Endothelial cell of umbilical vein (primary cell): Measurements from ENCODE around the gene UBC. TPM values are rescaled to one million over a fixed set of nuclear protein-coding genes. Genes with fewer than 3 reads are reported as not detected.

Experiments used
- BruUV-seq: library from RNA; stranded (reverse); fragments of 400-500 nt; replicated peaks from 2 replicates; lab custom pipeline; 2021; lab: Mats Ljungman, UMichigan
- CTCF ChIA-PET: fragments of 300-600, 350-600 bp; sonication (Branson Sonifier 250); formaldehyde crosslinking; loops from one replicate; lab custom pipeline; 2021; ENCODE audit warnings: antibody characterized with exemption, inconsistent platforms; lab: Charles Lee
- POLR2A ChIA-PET: fragments of 300-600, 350-600 bp; sonication (Branson Sonifier 250); formaldehyde crosslinking; loops from one replicate; lab custom pipeline; 2021; ENCODE audit warnings: antibody characterized with exemption, inconsistent platforms; lab: Charles Lee
- DNase-seq: peaks from one replicate; pipeline ENCODE4 v3.0.0-alpha.2; 2011; ENCODE audit warnings: low read depth, low spot score
- FAIRE-seq: peaks from 2 replicates; lab custom pipeline; 2011; peaks lifted over from hg19 to GRCh38; lab: Jason Lieb, UNC
- H2AFZ ChIP-seq: 2 replicates; pipeline ENCODE4 v1.6.0; 2012; ENCODE audit warnings: low read depth, low read length, control low read depth, inconsistent platforms
- H3K27ac ChIP-seq: 2 replicates; pipeline ENCODE4 v1.5.1; 2011; ENCODE audit warnings: low read depth, mild to moderate bottlenecking, control low read depth, low read length, moderate library complexity; ENCODE audit not compliant: insufficient read depth
- H3K27me3 ChIP-seq, 2 experiments: 2 replicates each; pipeline versions ENCODE4 v1.6.0 to v1.6.1; 2011; ENCODE audit warnings: low read length in 2 of 2, mixed read lengths in 1 of 2; ENCODE audit not compliant: control insufficient read depth in 2 of 2, insufficient read depth in 2 of 2
- H3K36me3 ChIP-seq, 2 experiments: 2 replicates in 1 of 2; 3 replicates in 1 of 2; pipeline ENCODE4 v1.5.1; 2011; ENCODE audit warnings: low read length in 2 of 2, mild to moderate bottlenecking in 1 of 2, moderate library complexity in 1 of 2; ENCODE audit not compliant: control insufficient read depth in 2 of 2, insufficient read depth in 2 of 2; ENCODE audit errors: extremely low read depth in 1 of 2
- H3K4me1 ChIP-seq: 3 replicates; pipeline ENCODE4 v1.5.1; 2011; ENCODE audit warnings: mild to moderate bottlenecking, low read length; ENCODE audit not compliant: control insufficient read depth, insufficient read depth; ENCODE audit errors: extremely low read depth
- H3K4me2 ChIP-seq: 2 replicates; pipeline ENCODE4 v1.6.1; 2011; ENCODE audit warnings: low read length, control low read depth, mixed read lengths; ENCODE audit not compliant: insufficient read depth
- H3K4me3 ChIP-seq, 3 experiments: fragments of 200-600 bp in 1 of 3; sonication (generic), shearing (Covaris generic) in 1 of 3; replicated peaks in 1 of 3; 2 replicates each; pipeline ENCODE4 v1.5.1; 2011 to 2016; ENCODE audit warnings: control low read depth in 3 of 3, low read length in 3 of 3, mild to moderate bottlenecking in 2 of 3, inconsistent platforms in 1 of 3, low read depth in 1 of 3, moderate library complexity in 1 of 3; ENCODE audit not compliant: insufficient read depth in 1 of 3
- H3K79me2 ChIP-seq: 2 replicates; pipeline ENCODE4 v1.6.0; 2012; ENCODE audit warnings: low read length, inconsistent platforms; ENCODE audit not compliant: control insufficient read depth, insufficient read depth
- H3K9ac ChIP-seq: replicated peaks from 2 replicates; pipeline ENCODE3; 2011; ENCODE audit warnings: low read length, control low read depth; ENCODE audit not compliant: insufficient read depth; ENCODE audit errors: extremely low read depth
- H3K9me1 ChIP-seq: replicated peaks from 3 replicates; pipeline ENCODE4 v1.6.0; 2011; ENCODE audit warnings: mild to moderate bottlenecking, low read length; ENCODE audit not compliant: control insufficient read depth, insufficient read depth; ENCODE audit errors: extremely low read depth
- H3K9me3 ChIP-seq: replicated peaks from 2 replicates; pipeline ENCODE4 v1.5.1; 2012; ENCODE audit warnings: low read length, inconsistent platforms; ENCODE audit not compliant: control insufficient read depth, insufficient read depth
- H4K20me1 ChIP-seq: replicated peaks from 2 replicates; pipeline ENCODE3; 2011; ENCODE audit warnings: mild to moderate bottlenecking, low read length; ENCODE audit not compliant: control insufficient read depth, insufficient read depth; ENCODE audit errors: extremely low read depth
- EZH2 ChIP-seq: IDR thresholded peaks from 2 replicates; pipeline ENCODE4 v1.6.1; 2012; ENCODE audit warnings: borderline replicate concordance, low read depth, mild to moderate bottlenecking, moderate library complexity, low read length, inconsistent platforms; ENCODE audit not compliant: severe bottlenecking
- FOS ChIP-seq: IDR thresholded peaks from 2 replicates; pipeline ENCODE4 v1.6.1; 2011; ENCODE audit warnings: mild to moderate bottlenecking, low read length, moderate library complexity, borderline replicate concordance; ENCODE audit not compliant: insufficient read depth
- GATA2 ChIP-seq: IDR thresholded peaks from 2 replicates; pipeline ENCODE4 v1.7.0; 2011; ENCODE audit warnings: low read depth, mild to moderate bottlenecking, moderate library complexity, mixed read lengths, low read length; ENCODE audit not compliant: insufficient read length, insufficient read depth
- JUN ChIP-seq: IDR thresholded peaks from 2 replicates; pipeline ENCODE4 v1.6.1; 2011; ENCODE audit warnings: borderline replicate concordance, low read depth; ENCODE audit not compliant: insufficient read length, insufficient read depth
- MYC ChIP-seq: IDR thresholded peaks from one replicate; pipeline ENCODE4 v1.6.1; 2011; ENCODE audit warnings: mild to moderate bottlenecking, low read depth, low read length
- POLR2A ChIP-seq: IDR thresholded peaks from 2 replicates; pipeline ENCODE4 v1.6.1; 2012; ENCODE audit warnings: low read depth, mild to moderate bottlenecking, control low read depth, low read length
- POLR2AphosphoS5 ChIP-seq: IDR thresholded peaks from 2 replicates; pipeline ENCODE4 v1.6.1; 2012; ENCODE audit warnings: low read depth, mild to moderate bottlenecking, control low read depth, low read length, moderate library complexity; ENCODE audit not compliant: insufficient read depth
- dilution Hi-C: fragments of 300-500 bp; cut with MboI; formaldehyde crosslinking; loops from one replicate; pipeline ENCODE4 v1.15.0; 2019; ENCODE audit warnings: low sequenced_read_pairs; ENCODE audit not compliant: extremely low pct_ligation_motif_present
- intact Hi-C: fragments of 100-400 bp; cut with micrococcal nuclease; formaldehyde crosslinking; loops from one replicate; pipeline ENCODE4 v1.10.0; 2022
- polyA plus RNA-seq, 4 experiments: library from polyadenylated mRNA; depleted of rRNA in 3 of 4; stranded (reverse) in 3 of 4; unstranded in 1 of 4; fragments of >200 nt; gene quantifications; 2 replicates each; pipeline versions ENCODE4 v1.2.1 to v1.2.3, GENCODE V29; 2011 to 2012; ENCODE audit warnings: missing spikeins in 1 of 4
- total RNA-seq: library from RNA; stranded (reverse); gene quantifications from 2 replicates; pipeline ENCODE4 v1.2.3, GENCODE V29; 2021
- TF ChIP-seq, protein P1 (sequence below): IDR thresholded peaks from 2 replicates; pipeline ENCODE4 v1.6.1; 2011; ENCODE audit not compliant: insufficient read depth, insufficient read length
- TF ChIP-seq, protein P2 (sequence below), 2 donors: IDR thresholded peaks; 1 replicate in 1 of 2; 2 replicates in 1 of 2; pipeline ENCODE4 v1.5.1; 2011; ENCODE audit warnings: low read length in 2 of 2, mild to moderate bottlenecking in 2 of 2, moderate library complexity in 2 of 2, control low read depth in 1 of 2, inconsistent platforms in 1 of 2, low read depth in 1 of 2; ENCODE audit not compliant: insufficient read depth in 1 of 2; ENCODE audit errors: extremely low read depth in 1 of 2

UBC gene
- total and polyA plus RNA-seq, 2 donors (not counting 3 experiments of a cell fraction or from before 2014, with no cell fraction given): 875 to 1,305 TPM

DNA sequence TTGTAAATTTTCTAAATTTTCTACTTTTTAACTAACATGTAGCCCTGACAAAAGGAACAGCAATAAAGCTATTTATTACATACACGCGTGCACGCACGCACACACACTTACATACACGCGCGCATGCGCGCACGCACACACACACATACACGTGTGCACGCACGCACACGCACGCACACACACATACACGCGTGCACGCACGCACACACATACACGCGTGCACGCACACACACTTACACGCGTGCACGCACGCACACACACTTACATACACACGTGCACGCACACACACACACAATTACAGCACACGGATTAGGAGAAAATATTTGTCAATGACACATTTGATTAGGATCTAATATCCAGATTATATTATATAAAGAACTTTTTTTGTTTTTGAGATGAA, 46.6 kb upstream of the UBC start:
- dilution Hi-C loops: no loop called here
- intact Hi-C loops: no loop called here
- Histone ChIP-seq H3K9ac (no peak overlapping the region), H3K4me2 (no peak overlapping the region), H4K20me1 (no peaks in the 10 kb centered on the region), H3K9me1 (no peaks in the 10 kb centered on the region), H3K9me3 (no peaks in the 10 kb centered on the region), H3K27me3 (no peaks in the 10 kb centered on the region), H3K27ac (no peak overlapping the region), H3K36me3 (peaks cover 6 to 43% of the 10 kb centered on the region in 2 experiments), H2AFZ (no peak overlapping the region), H3K79me2 (no peaks in the 10 kb centered on the region), H3K4me1 (no peaks in the 10 kb centered on the region), H3K4me3 (no peak overlapping the region)
- FAIRE-seq (no peak), DNase-seq (no peak)
- CTCF ChIA-PET: no interaction called here
- TF ChIP-seq, protein P1, sequence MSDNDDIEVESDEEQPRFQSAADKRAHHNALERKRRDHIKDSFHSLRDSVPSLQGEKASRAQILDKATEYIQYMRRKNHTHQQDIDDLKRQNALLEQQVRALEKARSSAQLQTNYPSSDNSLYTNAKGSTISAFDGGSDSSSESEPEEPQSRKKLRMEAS: no peak
- TF ChIP-seq FOS (no peak), GATA2 (no peak), JUN (no peak), EZH2 (no peak), POLR2A (no peak), MYC (no peak), POLR2AphosphoS5 (no peak)
- TF ChIP-seq, protein P2, sequence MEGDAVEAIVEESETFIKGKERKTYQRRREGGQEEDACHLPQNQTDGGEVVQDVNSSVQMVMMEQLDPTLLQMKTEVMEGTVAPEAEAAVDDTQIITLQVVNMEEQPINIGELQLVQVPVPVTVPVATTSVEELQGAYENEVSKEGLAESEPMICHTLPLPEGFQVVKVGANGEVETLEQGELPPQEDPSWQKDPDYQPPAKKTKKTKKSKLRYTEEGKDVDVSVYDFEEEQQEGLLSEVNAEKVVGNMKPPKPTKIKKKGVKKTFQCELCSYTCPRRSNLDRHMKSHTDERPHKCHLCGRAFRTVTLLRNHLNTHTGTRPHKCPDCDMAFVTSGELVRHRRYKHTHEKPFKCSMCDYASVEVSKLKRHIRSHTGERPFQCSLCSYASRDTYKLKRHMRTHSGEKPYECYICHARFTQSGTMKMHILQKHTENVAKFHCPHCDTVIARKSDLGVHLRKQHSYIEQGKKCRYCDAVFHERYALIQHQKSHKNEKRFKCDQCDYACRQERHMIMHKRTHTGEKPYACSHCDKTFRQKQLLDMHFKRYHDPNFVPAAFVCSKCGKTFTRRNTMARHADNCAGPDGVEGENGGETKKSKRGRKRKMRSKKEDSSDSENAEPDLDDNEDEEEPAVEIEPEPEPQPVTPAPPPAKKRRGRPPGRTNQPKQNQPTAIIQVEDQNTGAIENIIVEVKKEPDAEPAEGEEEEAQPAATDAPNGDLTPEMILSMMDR (IDR thresholded peaks at IDR 0.05; ENCODE audit: extremely low read depth in 1 of 2, insufficient read depth in 1 of 2, low read depth in 1 of 2, low read length in 2 of 2): no peak
- POLR2A ChIA-PET: no interaction called here
- BruUV-seq: no TSS peak
